ENCODE results near the gene TEKT2.

TEKT2 gene

DNA sequence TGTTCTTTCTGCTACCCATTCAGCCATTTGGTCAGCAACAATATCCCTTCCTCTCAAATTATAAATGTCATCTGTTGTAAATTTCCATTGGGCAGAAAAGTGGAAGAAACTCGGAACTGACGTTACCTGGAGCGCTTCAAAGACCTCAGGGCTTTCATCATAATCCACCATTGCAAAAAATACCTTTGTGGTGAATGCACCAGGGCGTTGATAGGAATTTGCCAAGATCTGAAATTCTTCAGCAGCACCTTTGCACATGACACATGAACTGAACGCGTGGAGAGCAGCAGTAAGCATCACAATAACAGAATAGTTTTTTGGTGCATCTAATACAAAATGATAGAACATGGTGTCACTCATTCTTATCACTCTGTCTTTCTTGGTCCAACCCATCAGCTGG, 3.1 kb upstream of the TEKT2 start:
- no peak for DNase-seq (ENCODE audit: insufficient read length, low spot score)
- TF ChIP-seq, protein P1, sequence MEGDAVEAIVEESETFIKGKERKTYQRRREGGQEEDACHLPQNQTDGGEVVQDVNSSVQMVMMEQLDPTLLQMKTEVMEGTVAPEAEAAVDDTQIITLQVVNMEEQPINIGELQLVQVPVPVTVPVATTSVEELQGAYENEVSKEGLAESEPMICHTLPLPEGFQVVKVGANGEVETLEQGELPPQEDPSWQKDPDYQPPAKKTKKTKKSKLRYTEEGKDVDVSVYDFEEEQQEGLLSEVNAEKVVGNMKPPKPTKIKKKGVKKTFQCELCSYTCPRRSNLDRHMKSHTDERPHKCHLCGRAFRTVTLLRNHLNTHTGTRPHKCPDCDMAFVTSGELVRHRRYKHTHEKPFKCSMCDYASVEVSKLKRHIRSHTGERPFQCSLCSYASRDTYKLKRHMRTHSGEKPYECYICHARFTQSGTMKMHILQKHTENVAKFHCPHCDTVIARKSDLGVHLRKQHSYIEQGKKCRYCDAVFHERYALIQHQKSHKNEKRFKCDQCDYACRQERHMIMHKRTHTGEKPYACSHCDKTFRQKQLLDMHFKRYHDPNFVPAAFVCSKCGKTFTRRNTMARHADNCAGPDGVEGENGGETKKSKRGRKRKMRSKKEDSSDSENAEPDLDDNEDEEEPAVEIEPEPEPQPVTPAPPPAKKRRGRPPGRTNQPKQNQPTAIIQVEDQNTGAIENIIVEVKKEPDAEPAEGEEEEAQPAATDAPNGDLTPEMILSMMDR (IDR thresholded peaks at IDR 0.05; ENCODE audit: insufficient read depth, missing control alignments), result no peak
- FAIRE-seq, result no peak

DNA sequence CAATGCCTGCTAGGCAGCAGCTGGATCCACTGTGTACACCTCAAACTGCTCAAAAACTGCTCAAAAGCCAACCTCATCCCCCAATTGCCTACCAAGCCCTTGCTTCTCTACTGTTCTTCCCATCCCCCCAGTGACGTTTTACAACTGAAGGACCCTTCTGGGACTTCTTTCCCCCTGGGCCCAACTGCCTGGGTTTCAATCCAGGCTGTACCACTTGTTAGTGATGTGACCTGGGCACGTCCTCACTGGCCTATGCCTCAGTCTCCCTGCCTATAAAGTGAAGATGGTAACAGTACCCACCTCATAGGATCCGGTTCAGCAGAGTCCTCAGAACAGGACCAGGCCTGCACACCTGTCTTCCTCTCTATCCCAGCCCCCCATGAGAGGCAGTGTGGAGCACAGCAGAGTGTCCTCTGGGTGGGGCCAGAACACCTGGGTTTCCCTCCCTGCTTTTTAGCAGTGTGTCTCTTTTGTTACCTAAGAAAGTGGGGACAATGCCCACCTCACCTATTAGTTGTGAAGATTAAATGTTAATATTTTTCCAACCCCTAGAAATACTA, 1.9 kb upstream of the TEKT2 start:
- FAIRE-seq, result no peak
- TF ChIP-seq, protein P1 (IDR thresholded peaks at IDR 0.05; ENCODE audit: insufficient read depth, missing control alignments), result no peak
- no peak for DNase-seq (ENCODE audit: insufficient read length, low spot score)

DNA sequence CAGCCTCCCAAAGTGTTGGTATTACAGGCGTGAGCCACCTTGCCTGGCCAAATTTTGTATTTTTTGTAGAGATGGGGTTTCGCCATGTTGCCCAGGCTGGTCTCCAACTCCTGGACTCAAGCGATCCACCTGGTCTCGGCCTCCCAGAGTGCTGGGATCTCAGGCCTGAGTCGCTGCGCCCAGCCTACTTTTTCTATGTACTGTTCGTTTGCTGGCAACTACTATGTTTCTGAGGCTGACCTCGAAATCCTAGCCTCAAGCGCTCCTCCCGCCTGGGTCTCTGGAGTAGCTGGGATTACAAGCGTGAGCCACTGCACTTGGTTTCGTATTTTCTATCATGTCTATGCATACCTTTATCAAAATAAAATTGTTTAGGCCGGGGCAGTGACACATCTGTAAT, 675 bp upstream of the TEKT2 start:
- DNase-seq (ENCODE audit: insufficient read length, low spot score), result no peak
- TF ChIP-seq, protein P1 (IDR thresholded peaks at IDR 0.05; ENCODE audit: insufficient read depth, missing control alignments), result no peak

DNA sequence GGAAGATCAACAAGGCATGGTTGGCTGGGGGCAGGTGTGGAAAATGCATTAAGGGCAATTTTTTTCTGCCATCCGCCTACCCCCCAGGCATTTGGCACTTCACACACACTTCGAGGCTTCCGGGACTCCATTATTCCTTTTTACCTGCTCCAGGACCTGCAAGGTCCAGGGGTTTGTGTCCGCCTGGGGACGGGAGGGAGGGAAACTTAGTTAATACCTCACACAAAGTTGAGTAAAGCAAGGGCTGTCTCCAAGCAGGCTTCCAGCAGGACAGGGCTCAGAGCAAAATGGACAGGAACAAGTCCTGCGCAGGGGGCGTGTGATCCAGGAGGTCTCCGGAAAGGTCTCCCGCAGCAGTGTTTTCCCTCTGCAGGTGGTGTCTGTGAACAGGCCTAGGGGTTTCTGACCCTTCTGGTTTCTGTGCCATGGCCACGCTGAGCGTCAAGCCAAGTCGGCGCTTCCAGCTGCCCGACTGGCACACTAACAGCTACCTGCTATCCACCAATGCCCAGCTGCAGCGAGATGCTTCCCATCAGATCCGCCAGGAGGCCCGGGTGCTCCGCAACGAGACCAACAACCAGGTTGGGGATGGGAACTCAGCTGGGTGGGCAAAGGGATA, 712 bp downstream of the TEKT2 start:
- TF ChIP-seq, protein P1 (IDR thresholded peaks at IDR 0.05; ENCODE audit: insufficient read depth, missing control alignments), result no peak

More for the DNA sequence above, 675 bp upstream of the TEKT2 start:
- FAIRE-seq, result no peak

DNA sequence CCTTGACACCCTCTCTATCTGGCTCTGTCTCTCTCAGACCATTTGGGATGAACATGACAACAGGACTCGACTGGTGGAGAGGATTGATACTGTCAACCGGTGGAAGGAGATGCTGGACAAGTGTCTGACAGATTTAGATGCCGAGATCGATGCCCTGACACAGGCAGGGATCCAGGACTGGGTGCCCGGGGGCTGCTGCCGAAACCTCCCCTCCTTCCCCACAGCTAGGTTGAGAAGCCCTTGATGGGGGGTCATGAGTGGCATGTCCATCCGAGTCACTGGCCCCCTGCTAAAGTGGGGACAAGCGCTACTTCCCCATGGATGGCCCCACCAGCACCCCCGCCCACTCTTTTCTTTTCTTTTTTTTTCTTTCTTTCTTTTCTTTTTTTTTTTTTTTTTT, 1.2 kb downstream of the TEKT2 start:
- DNase-seq (ENCODE audit: insufficient read length, low spot score) (no peak), FAIRE-seq (no peak)
- TF ChIP-seq, protein P1 (IDR thresholded peaks at IDR 0.05; ENCODE audit: insufficient read depth, missing control alignments), result no peak

More for the DNA sequence above, 712 bp downstream of the TEKT2 start:
- no peak for DNase-seq (ENCODE audit: insufficient read length, low spot score)
- no peak for FAIRE-seq

DNA sequence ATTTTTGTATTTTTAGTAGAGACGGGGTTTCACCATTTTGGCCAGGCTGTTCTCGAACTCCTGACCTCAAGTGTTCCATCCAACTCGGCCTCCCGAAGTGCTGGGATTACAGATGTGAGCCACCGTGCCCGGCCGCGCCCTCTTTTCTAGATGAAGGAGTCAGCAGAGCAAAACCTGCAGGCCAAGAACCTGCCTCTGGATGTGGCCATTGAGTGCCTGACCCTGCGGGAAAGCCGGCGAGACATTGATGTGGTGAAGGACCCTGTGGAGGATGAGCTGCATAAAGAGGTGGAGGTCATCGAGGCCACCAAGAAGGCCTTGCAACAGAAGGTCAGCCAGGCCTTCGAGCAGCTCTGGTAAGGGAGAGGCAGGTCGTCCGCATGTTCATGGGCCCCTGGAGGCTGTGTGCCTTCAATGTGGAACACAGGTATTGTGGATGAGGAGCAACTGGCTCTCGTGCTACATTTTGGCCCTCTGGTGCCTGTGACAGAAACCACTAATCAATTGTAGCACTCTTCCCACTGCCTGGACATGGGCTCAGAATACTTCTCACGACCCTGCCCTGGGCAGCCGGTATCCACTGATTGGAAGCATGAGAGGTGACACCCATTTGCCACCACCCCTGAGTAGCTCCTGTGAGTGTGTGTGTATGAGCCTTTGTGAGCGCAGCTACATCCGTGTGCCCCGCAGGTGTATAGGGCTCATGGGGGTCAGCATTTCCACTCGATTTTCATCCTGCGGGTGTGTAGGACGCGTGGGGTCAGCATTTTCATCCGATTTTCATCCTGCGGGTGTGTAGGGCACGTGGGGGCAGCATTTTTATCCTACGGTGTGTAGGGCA, 2.0 kb downstream of the TEKT2 start:
- DNase-seq (ENCODE audit: insufficient read length, low spot score), result no peak
- TF ChIP-seq, protein P1 (IDR thresholded peaks at IDR 0.05; ENCODE audit: insufficient read depth, missing control alignments), result no peak
- FAIRE-seq, result no peak
